ENCODE measurements around the gene PELI3.

Gene PELI3

GRCh38 chr11:66471142-66471541 lies 4.4 kb downstream of the PELI3 start:
- Histone ChIP-seq H3K4me2 (ENCODE audit: low read depth, low read length, poor library complexity, severe bottlenecking) (no peak overlapping the region), H2AFZ (ENCODE audit: low read length) (no peak overlapping the region), H3K4me1 (ENCODE audit: insufficient read depth, low read length, poor library complexity, severe bottlenecking) (peaks cover 14% of the 10 kb centered on the region), H3K79me2 (ENCODE audit: insufficient read depth, low read length) (no peaks in the 10 kb centered on the region), H3K9ac (ENCODE audit: low read depth, low read length, poor library complexity, severe bottlenecking) (no peak overlapping the region), H3K36me3 (ENCODE audit: insufficient read depth, low read length) (no peaks in the 10 kb centered on the region), H3K9me2 (replicated peaks; ENCODE audit: low read depth, low read length) (no peaks in the 10 kb centered on the region), H3K9me3 (ENCODE audit: insufficient read depth, low read depth, low read length) (no peaks in the 10 kb centered on the region), H3K27me3 (ENCODE audit: insufficient read depth, low read length, poor library complexity, severe bottlenecking) (no peaks in the 10 kb centered on the region), H3F3A (ENCODE audit: low read depth) (no peaks in the 10 kb centered on the region), H3K4me3 (ENCODE audit: low read length, poor library complexity, severe bottlenecking) (no peak overlapping the region), H4K20me1 (ENCODE audit: insufficient read depth, low read length, poor library complexity, severe bottlenecking) (no peaks in the 10 kb centered on the region)
- no peak for TF ChIP-seq EZH2phosphoT487 (IDR thresholded peaks at IDR 0.05; ENCODE audit: borderline replicate concordance)
- no peak for TF ChIP-seq CTCF (conservative IDR thresholded peaks at IDR 0.05; ENCODE audit: low read length)

GRCh38 chr11:66472054-66472453 lies 5.3 kb downstream of the PELI3 start:
- no peak overlapping the region for H2AFZ ChIP-seq (ENCODE audit: low read length)
- no peak overlapping the region for H3K9ac ChIP-seq (ENCODE audit: low read depth, low read length, poor library complexity, severe bottlenecking)
- H3K4me3 ChIP-seq (ENCODE audit: low read length, poor library complexity, severe bottlenecking): no peak overlapping the region
- no peaks in the 10 kb centered on the region for H3K9me2 ChIP-seq (replicated peaks; ENCODE audit: low read depth, low read length)
- H3K4me1 ChIP-seq (ENCODE audit: insufficient read depth, low read length, poor library complexity, severe bottlenecking): peaks cover 12% of the 10 kb centered on the region
- H3F3A ChIP-seq (ENCODE audit: low read depth): no peaks in the 10 kb centered on the region
- H3K9me3 ChIP-seq (ENCODE audit: insufficient read depth, low read depth, low read length): no peaks in the 10 kb centered on the region
- no peaks in the 10 kb centered on the region for H3K27me3 ChIP-seq (ENCODE audit: insufficient read depth, low read length, poor library complexity, severe bottlenecking)
- H3K4me2 ChIP-seq (ENCODE audit: low read depth, low read length, poor library complexity, severe bottlenecking): no peak overlapping the region
- no peak for TF ChIP-seq EZH2phosphoT487 (IDR thresholded peaks at IDR 0.05; ENCODE audit: borderline replicate concordance)
- TF ChIP-seq CTCF (conservative IDR thresholded peaks at IDR 0.05; ENCODE audit: low read length): no peak
- no peaks in the 10 kb centered on the region for H4K20me1 ChIP-seq (ENCODE audit: insufficient read depth, low read length, poor library complexity, severe bottlenecking)
- H3K79me2 ChIP-seq (ENCODE audit: insufficient read depth, low read length): no peaks in the 10 kb centered on the region
- H3K36me3 ChIP-seq (ENCODE audit: insufficient read depth, low read length): no peaks in the 10 kb centered on the region

- Histone ChIP-seq H2AFZ (ENCODE audit: low read length) (no peak overlapping the region), H3K79me2 (ENCODE audit: insufficient read depth, low read length) (no peaks in the 10 kb centered on the region), H3K4me2 (ENCODE audit: low read depth, low read length, poor library complexity, severe bottlenecking) (no peak overlapping the region), H3K9me2 (replicated peaks; ENCODE audit: low read depth, low read length) (no peaks in the 10 kb centered on the region), H3F3A (ENCODE audit: low read depth) (no peaks in the 10 kb centered on the region), H3K36me3 (ENCODE audit: insufficient read depth, low read length) (no peaks in the 10 kb centered on the region), H4K20me1 (ENCODE audit: insufficient read depth, low read length, poor library complexity, severe bottlenecking) (no peaks in the 10 kb centered on the region), H3K27me3 (ENCODE audit: insufficient read depth, low read length, poor library complexity, severe bottlenecking) (no peaks in the 10 kb centered on the region), H3K9ac (ENCODE audit: low read depth, low read length, poor library complexity, severe bottlenecking) (no peak overlapping the region), H3K9me3 (ENCODE audit: insufficient read depth, low read depth, low read length) (no peaks in the 10 kb centered on the region), H3K4me1 (ENCODE audit: insufficient read depth, low read length, poor library complexity, severe bottlenecking) (peaks cover 2% of the 10 kb centered on the region), H3K4me3 (ENCODE audit: low read length, poor library complexity, severe bottlenecking) (no peak overlapping the region)
- no peak for TF ChIP-seq CTCF (conservative IDR thresholded peaks at IDR 0.05; ENCODE audit: low read length)
- TF ChIP-seq EZH2phosphoT487 (IDR thresholded peaks at IDR 0.05; ENCODE audit: borderline replicate concordance): no peak
Observed at GRCh38 chr11:66473167-66473566, 6.5 kb downstream of the PELI3 start.

All from Loucy (cell line).